ENCODE measurements around the gene LAGE3.

LAGE3 gene

DNA sequence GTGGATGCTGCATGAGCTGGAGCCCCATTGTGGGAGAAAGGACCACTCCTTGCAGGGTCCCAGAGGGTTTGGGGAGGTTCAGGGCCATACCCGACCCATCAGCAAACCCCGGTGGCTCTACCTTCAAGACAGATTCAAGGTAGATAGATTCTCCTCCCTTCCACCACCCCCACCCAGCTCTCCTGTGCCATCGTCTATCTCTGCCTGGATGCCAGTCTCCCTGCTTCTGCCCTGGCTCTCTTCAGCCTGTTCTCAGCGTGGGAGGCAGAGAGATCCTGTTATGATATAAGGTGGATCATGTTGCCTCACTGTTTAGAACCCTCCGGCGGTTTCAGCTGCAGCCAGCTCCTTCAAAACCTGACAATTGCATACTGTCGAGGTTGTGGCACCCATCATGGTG lies 5.4 kb downstream of the LAGE3 start:
- no peak for DNase-seq

- DNase-seq = peak; percentile 75
These were observed 6.1 kb downstream of the LAGE3 start for GRCh38 chrX:154472685-154473632.

DNA sequence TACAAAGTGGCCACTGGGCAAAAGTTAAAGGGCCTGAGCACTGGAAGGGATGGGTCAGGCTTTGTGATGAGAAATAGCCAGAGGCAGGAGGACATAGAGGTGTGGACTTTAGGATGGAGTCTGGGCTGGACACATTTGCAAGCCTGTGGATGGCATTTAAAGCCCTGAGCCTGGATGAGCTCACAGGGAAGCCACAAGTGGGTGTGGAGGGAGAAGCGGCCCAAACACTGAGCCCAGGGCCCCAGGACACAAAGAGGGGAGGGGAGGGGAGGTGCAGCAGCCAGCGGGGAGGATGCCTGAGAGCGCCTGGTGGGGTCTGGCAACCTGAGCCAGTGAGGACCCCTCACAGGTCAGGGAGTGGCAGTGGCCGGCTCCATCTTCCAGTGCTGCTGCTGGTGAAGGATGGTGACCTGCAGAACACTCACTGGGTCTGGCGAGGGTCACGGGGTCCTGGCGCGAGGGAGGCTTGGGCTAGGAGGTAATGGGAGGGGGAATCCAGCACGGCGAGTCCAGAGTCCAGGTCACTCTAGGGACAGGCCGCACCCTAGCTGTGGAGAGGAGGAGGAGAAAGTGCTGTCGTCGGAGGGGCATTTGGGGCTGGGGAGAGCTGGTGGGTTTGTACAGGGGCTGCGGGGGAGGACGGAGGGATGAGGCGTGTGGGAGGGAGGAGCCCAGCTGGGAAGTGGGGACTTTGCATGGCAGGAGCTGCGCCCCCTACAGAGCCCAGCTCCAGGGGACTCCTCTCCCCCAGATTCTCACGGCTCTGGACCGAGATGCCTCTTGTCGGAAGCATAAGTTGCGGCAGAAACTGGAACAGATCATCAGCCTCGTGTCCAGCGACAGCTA lies 7.0 kb downstream of the LAGE3 start:
- DNase-seq = no peak

GRCh38 chrX:154470914-154471568 lies 8.0 kb downstream of the LAGE3 start:
- DNase-seq = no peak

- no peak for DNase-seq
These were observed 8.6 kb downstream of the LAGE3 start for GRCh38 chrX:154470434-154470833.

DNA sequence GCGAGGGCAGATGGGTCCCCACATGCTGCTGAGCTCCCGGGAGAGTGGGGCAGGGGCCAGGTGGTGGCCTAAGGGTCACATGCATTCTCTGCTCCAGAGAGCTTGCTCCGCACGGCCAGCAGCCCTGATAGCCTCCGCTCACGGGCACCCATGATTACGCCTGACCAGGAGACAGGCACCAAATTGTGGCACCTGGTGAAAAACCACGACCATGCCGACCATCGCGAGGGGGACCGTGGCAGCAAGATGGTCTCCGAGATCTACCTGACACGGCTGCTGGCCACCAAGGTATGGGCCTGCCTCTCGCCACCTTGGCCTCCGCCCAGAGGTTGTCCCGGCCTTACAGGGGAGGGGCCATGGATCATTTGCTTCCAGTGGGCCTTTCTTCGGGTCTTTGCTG lies 9.2 kb downstream of the LAGE3 start:
- no peak for DNase-seq

- DNase-seq = no peak
These were observed 10.0 kb downstream of the LAGE3 start for GRCh38 chrX:154469114-154469513.

DNA sequence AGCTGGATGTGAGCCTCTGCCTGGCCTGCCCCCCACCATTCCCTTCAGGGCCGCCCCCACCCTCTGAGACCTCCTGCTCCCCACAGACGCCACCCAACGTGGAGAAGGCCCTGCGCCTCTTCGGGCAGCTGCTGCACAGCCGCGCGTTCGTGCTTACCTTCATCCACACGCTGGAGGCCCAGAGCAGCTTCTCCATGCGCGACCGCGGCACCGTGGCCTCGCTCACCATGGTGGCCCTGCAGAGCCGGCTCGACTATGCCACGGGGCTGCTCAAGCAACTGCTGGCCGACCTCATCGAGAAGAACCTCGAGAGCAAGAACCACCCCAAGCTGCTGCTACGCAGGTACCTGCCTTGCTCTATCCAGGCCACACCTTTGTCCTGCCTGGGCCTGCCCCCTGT lies 10.9 kb downstream of the LAGE3 start:
- no peak for DNase-seq

GRCh38 chrX:154467556-154467955 lies 11.5 kb downstream of the LAGE3 start:
- no peak for DNase-seq

GRCh38 chrX:154466907-154467306 lies 12.2 kb downstream of the LAGE3 start:
- DNase-seq = no peak

DNA sequence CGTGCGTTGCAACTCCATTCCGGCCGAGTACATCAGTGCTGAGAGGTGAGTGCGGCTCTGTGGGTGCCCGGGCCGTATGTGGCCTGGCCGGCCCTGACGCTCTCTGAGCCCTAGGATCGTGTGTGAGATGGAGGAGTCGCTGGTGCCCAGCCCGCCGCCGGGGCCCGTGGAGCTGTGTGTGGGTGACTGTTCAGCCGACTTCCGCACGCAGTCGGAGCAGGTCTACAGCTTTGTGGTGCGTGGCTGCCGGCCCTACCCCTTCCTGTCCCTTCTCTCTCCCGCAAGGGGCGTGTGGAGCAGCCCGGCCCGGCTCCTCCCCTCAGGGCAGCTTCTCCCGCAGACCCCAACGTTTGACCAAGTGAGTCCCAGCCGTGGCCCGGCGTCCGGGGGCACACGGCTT lies 13.0 kb downstream of the LAGE3 start:
- no peak for DNase-seq

DNA sequence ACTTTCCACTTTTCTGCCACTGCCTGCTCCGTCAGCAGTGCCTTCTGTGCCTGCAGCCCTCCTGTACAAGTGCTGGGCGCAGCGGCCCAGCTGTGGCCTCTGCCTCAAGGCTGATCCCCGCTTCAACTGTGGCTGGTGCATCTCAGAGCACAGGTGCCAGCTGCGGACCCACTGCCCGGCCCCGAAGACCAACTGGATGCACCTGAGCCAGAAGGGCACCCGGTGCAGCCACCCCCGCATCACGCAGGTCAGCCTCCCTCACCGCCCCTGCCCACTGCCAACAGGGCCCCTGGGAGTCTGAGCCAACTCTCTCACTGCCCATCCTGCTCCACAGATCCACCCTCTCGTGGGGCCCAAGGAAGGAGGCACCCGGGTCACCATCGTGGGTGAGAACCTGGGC lies 13.5 kb downstream of the LAGE3 start:
- no peak for DNase-seq

DNA sequence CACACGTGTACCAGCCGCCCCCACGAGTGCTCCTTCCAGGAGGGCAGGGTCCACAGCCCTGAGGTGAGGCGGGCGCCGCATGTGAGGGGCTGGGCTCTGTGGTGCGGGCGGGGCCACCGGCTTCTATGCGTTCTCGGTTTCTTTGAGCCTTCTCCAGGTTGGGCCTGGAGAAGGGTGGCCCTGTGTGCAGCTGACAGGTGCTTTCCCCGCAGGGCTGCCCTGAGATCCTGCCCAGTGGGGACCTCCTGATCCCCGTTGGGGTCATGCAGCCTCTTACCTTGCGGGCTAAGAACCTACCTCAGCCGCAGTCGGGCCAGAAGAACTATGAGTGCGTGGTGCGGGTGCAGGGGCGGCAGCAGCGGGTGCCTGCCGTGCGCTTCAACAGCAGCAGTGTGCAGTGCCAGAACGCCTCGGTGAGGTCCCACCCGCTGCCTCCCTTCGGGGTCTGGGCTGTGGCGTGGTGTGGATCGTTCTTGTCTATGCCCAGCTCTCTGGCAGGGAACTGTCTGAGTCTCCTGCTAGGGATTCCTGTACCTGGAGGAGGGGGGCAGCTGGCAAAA lies 14.2 kb downstream of the LAGE3 start:
- no peak for DNase-seq

GRCh38 chrX:154463611-154464220 lies 15.4 kb downstream of the LAGE3 start:
- no peak for DNase-seq

DNA sequence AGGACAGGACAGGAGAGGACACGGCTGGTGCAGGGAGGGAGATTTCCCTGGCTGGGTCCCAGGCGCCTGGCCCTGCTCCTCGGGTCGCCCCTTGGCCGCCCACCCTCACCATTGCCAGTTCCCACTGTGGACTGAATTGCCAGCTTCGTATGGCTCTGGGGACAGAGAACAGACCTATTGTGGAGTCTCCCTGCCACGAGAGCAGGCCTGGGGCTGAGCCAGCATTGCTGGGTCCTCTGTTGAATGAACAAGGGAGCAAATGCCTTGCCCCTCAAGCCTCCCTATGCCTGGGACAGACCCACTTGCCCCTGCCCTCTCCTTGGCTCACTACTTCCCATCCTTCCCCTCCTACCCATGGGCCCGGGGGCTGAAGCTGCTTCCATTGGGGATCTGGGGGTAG lies 16.7 kb downstream of the LAGE3 start:
- no peak for DNase-seq

DNA sequence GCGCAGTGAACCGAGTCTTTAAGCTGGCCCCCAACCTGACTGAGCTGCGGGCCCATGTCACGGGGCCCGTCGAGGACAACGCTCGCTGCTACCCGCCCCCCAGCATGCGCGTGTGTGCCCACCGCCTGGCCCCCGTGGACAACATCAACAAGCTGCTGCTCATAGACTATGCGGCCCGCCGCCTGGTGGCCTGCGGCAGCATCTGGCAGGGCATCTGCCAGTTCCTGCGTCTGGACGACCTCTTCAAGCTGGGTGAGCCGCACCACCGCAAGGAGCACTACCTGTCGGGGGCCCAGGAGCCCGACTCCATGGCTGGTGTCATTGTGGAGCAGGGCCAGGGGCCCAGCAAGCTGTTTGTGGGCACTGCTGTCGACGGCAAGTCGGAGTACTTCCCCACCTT lies 18.8 kb downstream of the LAGE3 start:
- DNase-seq = no peak

DNA sequence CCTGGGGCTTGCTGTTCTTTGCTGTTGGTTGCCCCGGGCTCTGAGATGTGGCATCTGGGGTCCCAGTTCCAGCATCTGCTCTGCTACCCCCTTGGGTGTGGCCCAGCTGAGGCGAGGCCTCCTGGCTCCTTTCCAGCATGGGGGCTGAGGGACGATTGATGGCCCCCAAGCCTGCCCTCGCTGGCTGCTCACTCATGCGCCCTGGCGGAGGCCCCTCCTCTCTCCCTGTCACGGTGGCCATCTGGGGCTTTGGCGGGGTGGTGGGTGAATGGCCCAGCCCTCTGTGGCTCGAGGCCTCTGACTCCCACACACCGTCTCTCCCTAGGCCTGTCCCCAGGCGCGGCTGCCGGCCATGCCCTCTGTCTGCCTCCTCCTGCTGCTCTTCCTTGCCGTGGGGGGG lies 19.2 kb downstream of the LAGE3 start:
- DNase-seq = peak; percentile 29

GRCh38 chrX:154458954-154459778 lies 19.9 kb downstream of the LAGE3 start:
- peak; percentile 75 for DNase-seq

- DNase-seq = no peak
These were observed 20.7 kb downstream of the LAGE3 start, which contains the start of gene PLXNA3 for GRCh38 chrX:154458116-154458953. Gene PLXNA3 (plus strand): TSS chrX:154458281. CDS start chrX:154460184, 1,903 bp downstream.

GRCh38 chrX:154457491-154458115 lies 21.5 kb downstream of the LAGE3 start:
- DNase-seq = no peak
